ENCODE results near the gene TMTC4.

DNA sequence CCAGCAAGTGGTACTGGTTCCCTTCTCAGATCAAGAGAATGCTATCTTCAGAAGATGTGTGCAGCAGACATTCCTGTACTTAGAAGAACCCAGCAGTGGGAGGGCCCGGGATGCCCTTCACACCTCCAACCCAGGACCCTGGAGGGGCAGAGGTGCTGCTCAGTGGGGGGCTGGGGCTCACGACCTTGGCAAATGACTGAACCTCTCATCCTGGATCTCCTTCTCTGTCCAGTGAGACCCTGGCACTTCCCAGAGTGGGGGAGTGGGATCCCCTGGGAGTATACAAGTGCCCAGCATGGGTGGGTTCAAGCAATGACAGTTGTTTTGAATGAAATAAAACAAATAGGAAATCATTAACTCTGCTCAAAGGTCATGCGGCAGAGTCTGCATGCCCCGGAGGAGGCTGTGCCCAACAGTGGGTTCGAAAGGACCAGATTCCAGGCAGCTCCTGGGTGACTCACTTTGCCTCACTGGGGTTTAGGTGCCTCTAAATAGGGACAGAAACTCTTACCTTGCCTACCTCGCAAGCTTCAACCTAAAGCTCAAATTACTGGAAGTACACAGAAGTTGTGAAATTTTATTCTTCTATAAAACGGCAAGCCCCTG is 112.9 kb downstream of the TMTC4 start:
- TF ChIP-seq, protein P1, sequence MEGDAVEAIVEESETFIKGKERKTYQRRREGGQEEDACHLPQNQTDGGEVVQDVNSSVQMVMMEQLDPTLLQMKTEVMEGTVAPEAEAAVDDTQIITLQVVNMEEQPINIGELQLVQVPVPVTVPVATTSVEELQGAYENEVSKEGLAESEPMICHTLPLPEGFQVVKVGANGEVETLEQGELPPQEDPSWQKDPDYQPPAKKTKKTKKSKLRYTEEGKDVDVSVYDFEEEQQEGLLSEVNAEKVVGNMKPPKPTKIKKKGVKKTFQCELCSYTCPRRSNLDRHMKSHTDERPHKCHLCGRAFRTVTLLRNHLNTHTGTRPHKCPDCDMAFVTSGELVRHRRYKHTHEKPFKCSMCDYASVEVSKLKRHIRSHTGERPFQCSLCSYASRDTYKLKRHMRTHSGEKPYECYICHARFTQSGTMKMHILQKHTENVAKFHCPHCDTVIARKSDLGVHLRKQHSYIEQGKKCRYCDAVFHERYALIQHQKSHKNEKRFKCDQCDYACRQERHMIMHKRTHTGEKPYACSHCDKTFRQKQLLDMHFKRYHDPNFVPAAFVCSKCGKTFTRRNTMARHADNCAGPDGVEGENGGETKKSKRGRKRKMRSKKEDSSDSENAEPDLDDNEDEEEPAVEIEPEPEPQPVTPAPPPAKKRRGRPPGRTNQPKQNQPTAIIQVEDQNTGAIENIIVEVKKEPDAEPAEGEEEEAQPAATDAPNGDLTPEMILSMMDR (IDR thresholded peaks at IDR 0.05): no peak
- TF ChIP-seq POLR2A (IDR thresholded peaks at IDR 0.05): no peak

All from breast epithelium (tissue), 3 donors.